HT-29 (cell line): ENCODE results near the gene SYNE1. TPM values are rescaled to one million over a fixed set of nuclear protein-coding genes. Genes with fewer than 3 reads are reported as not detected.
A peak's percentile ranks its signal among the peaks of the same experiment; 100 is the strongest.
"Not testable (repeated sequence)": the region's sequence is repeated elsewhere in the genome, so short reads cannot be mapped to it uniquely, and the experiment has no call there.

Experiments
- DNase-seq: peaks from one replicate; pipeline ENCODE4 v3.0.0-alpha.2; 2015; ENCODE audit warnings: low spot score
- total RNA-seq: library from RNA; depleted of rRNA; stranded (reverse); fragments of >200 nt; shearing (Covaris generic); gene quantifications from 2 replicates; pipeline ENCODE4 v1.2.3, GENCODE V29; 2014

Gene SYNE1
- total RNA-seq, 1 experiment from 2014 or later, result 3.9 TPM

- DNase-seq, result no peak
These were observed 213.7 kb downstream of the SYNE1 start for GRCh38 chr6:152423216-152424103.

DNA sequence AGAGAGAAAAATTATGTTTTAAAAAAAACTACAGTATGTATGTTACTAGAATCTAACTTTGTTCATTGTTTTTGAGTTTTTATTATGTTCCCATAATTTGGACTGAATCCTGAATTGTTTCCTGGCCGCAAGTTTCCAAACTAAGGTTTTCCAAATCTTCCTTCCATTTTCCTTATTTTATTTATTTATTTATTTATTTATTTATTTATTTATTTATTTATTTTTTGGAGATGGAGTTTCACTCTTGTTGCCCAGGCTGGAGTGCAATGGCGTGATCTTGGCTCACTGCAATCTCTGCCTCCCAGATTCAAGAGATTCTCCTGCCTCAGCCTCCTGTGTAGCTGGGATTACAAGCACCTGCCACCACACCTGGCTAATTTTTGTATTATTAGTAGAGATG lies 215.7 kb downstream of the SYNE1 start:
- not testable (repeated sequence) for DNase-seq

DNA sequence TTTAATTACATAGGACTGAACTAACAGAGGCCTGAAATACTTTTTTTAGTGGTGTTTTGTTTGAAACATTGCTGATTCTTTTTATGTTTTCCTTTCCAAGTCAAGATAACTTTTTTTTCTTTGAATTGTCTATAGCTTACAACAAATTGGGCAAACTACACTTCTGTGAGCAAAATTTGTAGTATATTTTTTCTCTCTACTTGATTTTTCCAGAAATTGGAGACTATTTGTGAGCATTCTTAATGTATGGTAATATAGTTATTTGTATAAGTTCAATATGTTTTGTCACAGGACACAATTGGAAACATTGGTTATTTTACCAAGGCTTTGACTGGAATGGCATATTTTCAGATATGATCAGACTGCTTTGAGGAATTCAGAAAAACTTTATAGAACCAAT lies 216.5 kb downstream of the SYNE1 start:
- no peak for DNase-seq

- no peak for DNase-seq
These were observed 218.6 kb downstream of the SYNE1 start for GRCh38 chr6:152418551-152418950.

GRCh38 chr6:152416652-152417051 lies 220.5 kb downstream of the SYNE1 start:
- no peak for DNase-seq

DNA sequence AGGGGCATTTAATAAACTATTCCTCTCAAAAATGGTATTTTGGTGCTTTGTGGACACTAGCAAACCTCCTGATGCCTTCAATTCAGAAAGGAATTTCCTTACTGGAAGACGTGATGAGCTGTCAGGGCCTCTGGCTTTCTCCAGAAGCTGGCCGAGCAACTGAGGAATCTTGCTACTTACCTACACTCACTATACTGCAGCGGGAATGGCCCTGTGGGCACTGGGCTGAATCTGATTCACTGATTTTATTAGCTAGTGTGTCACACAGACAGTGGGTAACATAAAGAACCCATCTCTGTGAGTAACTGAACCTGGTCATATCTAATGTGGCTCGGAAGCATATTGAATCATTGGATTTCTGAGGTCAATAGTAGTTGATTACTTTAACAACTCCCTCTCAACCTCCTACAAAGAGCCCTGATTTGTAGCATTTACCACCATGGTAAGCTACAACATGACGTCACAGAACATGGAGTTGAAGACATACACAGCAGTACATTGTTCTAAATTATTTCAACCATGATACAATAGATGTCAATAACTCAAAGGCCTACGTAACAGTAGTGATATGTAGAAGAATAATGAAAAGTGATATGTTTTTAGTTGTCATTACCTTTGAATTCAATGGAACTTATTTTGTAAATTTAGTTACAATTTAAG lies 232.1 kb downstream of the SYNE1 start:
- DNase-seq, result no peak

DNA sequence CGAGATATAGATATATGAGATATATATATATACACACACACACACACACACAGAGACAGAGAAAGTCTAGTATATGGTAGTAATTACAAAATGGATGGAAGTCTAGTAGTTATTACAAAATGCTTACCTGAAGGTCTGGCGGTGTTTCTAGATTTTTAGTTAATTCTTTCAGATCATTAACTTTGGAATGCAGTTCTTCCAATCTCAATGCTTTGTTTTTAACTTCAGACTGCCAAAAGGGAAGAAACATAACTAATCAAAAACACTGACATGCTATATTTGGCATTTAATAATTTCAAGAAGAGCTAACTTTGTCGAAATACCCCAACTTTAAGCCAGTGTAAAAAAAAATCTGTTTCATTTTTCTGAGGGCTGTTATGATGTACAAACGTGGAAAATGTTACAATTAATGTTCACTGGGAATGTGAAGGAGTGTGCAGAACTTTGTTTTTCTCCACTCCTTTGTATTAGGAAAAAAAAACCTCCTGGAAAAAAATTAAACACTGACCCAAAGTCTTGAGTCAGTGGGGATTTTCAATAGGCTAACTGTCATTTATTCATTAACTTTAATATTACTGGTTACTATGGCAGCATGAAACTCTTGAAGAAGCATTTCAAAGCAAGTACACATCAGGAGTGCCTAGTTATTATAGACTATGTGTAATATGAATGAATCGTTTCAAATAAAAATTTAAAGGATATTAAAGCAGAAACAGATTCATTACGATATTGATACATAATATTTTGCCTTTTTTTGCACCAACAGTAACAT lies 232.9 kb downstream of the SYNE1 start:
- no peak for DNase-seq

DNA sequence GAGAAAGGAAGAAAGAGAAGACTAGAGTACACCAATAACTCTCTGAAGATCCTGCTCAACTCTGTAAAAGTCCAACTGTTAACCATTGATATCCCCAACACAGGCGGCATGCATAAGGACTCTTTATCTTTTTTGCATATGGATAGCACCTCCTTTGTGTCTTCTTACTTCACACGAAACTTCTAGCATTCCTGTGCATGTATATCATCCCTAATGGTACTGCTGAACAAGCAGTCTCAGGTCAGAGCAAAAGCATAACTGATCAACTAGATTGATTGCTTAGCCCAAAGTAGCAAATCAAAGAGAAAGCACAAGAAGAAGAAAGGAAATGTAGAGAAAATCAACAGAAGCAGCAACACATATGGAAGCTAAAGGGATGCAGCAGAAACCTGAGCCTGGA lies 234.4 kb downstream of the SYNE1 start:
- DNase-seq, result no peak

DNA sequence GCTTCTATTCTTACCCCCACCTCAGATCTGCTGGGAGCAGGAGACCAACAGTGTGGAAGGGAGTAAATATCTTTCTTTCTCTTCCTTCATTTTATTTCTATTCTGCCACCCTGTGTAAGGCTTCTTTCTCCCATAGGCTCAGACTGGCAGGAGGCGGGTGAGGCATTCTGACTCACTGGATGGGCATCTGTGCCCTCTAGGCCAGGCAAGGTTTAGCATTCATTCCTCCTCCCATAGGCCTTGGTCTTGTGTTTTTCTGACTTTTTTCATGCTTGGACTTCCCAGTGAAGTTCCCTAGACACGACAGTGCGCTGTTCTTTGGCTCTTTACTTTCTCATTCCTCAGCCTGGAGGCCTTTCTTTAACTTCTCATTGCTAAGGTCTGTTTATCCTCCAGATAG lies 235.2 kb downstream of the SYNE1 start:
- DNase-seq, result peak; percentile 53

DNA sequence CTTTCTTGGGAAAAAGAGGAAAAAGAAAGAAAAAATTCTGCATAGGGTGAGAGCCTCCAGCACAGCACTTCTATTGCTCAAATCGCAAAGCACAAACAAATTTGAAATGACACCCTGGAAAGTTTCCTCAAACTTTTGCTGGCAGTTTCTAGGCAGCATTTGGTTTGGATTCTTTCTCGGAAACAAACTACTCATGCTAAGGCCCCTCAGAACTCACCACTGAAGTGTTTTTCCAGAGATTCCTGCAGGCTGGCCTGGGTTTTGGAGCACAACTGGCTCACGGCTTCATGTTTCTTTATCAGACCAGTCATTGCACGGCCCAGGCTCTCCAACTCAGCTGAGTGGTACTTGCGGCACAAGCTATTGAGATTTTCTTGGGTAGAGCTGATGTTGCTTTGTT lies 237.8 kb downstream of the SYNE1 start:
- no peak for DNase-seq

DNA sequence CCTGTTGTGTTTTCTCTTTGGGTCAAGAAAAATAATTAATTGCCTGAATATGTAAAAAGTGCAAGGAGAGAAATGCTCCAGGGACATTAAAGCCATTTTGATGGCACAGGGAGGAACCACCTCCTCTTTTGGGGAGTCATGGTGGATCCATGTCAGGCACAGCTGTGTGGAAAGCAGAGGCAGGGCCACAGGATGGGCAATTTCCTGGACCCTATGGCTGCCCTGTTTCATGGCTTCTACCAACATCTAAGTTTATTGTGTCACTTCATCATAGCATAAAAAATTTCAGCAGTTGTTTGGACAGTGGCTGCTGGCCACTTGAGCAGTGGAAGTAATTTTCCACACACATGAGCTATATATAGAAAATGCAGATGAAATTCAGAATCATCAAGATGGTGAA lies 238.2 kb downstream of the SYNE1 start:
- DNase-seq, result no peak

- no peak for DNase-seq
These were observed 238.8 kb downstream of the SYNE1 start for GRCh38 chr6:152398316-152398715.

DNA sequence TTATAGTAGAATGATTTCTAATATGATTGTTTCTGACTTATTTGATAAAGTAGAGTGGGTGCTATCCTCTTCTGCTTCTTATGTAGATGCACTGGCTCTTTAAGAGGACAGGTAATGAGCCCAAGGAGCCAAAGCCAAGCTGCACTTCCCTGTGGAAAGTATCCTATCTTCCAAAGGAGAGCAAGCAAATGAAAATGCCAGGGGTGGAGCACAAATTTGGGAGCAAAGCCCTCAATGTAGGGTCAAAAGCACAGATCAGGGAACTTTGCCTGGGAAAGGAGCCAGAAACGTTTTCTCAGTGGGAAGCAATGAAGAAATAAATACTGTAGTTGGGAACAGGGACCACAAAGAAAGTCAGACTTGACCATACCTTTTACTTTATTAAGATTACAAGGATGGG lies 242.9 kb downstream of the SYNE1 start:
- no peak for DNase-seq

GRCh38 chr6:152391179-152391880 lies 245.8 kb downstream of the SYNE1 start:
- DNase-seq, result no peak

DNA sequence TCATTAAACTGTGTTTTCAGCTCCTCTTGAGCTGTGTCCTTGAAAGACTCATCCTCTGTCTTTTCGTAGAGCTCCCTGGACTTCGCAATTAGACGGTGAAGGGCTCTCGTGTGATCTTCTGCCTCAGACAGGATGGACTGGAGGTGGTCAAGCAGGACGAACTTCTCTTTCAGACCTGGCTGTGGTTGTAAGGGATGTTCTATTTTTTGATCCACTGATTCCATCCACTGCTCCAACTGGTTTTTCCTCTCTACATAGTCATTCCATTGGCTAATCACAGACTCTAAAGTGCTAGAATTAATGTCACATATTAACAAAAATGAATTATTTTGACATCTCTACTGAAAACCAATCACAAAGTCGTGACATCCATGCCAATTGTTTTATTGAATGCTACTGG lies 250.1 kb downstream of the SYNE1 start:
- no peak for DNase-seq

- no peak for DNase-seq
These were observed 251.0 kb downstream of the SYNE1 start for GRCh38 chr6:152386131-152386530.

DNA sequence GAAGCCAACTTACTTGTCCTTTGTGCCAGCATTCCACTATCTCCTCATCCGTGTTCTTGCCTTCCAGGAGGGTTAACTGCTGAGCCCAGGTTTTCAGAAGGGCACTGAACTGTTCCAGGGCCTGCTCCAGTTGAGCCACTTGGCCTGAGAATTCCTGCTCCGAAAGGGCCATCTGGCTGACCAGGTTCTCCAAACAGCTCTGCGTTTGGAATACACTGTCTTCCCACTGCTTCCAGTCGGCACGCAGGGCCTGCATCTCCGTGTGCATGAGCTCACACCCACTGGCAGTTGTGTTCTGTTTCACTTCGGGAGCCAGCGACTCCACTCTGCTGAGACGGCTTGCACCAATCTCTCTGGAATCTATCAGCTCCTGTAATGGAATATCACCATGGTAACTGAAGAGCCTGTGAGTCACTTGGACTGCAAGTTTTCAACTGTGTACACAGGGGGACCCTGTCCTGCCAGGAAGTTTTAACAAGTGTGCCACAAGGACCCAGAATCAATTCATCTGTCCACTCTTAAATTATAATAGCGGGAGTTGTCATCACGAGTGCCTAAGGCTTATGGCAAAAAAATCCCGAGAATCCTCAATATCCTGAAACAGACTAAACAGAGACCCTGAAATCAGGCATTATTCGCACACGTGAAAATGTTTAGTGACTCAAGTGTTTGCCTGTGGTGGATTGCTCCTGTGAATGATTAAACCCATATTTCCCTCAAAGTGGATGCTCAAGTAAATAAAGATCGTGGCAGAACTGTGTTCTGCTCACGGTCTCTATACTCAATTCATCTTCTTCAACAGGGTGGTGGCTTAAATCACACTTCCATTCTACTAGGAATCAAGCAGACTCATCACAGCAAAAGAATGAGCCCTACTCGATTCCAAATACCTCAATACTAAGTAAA lies 255.9 kb downstream of the SYNE1 start:
- peak; percentile 63 for DNase-seq

DNA sequence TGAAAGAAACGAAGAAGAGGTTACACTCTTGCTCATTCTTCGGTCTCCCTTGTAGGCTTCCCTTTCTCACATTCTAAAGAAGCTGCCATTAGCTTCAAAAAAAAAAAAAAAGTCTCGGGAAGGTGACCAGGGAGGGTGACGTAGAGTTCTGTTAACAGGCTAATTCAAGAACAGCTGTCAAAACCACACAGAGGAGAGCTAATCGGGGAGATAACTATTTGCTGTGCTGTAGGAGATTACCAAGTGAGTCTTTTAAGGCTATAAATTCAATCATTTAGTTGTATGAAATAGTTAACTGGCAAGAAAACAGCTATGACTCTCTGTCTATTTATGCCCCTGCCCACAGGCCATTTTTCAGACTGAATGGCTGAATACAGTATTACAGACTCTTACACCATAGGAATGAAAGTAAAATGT lies 256.8 kb downstream of the SYNE1 start:
- peak; percentile 20 for DNase-seq

GRCh38 chr6:152379423-152379822 lies 257.7 kb downstream of the SYNE1 start:
- no peak for DNase-seq

DNA sequence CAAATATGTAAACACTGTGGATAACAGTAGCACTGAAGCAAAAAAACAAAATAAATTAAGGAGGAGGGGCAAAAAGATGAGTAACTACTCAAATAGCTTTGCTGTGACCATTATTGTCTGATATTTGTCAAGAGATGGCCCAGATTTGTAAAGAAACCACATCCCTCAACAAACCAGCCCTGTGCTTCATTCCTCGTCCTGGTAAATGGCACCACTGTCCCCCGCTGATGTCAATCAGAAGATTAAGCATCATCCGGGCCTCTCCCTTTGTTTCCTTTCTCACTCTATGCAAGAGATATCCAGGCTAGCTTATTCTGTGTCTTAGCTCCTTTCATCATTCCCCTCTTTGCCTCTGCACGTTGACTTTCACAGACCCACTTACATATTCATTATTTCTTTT lies 259.0 kb downstream of the SYNE1 start:
- no peak for DNase-seq

DNA sequence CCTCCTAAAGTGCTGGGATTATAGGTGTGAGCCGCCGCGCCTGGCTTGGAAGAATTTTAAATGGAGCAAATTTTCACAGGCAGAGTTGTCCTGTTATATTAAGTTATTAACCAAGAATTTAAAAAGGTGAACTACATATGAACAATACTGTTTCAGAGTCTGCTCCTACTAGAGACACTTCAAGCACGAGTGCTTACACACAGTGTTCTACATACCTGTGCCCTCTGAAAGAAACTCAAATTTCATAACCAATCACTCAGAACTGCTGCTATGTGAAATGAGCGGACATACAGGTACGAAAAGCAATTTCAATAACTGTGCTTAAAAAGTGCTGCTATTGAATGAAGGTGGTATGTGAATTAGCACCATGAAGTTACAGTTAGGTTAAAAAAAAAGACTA lies 262.0 kb downstream of the SYNE1 start:
- DNase-seq, result no peak
